Duodenal mucosa (tissue), 2 donors: Measurements from ENCODE around the gene CHD5.
"Not testable (repeated sequence)": the region's sequence is repeated elsewhere in the genome, so short reads cannot be mapped to it uniquely, and the experiment has no call there.

Experiments
- H3K27ac ChIP-seq: one replicate; pipeline ENCODE4 v1.7.0; 2013; ENCODE audit warnings: low read depth, low read length
- H3K27me3 ChIP-seq, 2 donors: one replicate each; pipeline ENCODE4 v1.7.0; 2013; ENCODE audit warnings: low read length in 2 of 2, control low read depth in 1 of 2; ENCODE audit not compliant: insufficient read depth in 2 of 2, control insufficient read depth in 1 of 2
- H3K36me3 ChIP-seq, 2 donors: one replicate each; pipeline ENCODE4 v1.7.0; 2013; ENCODE audit warnings: low read length in 2 of 2, control low read depth in 1 of 2; ENCODE audit not compliant: insufficient read depth in 2 of 2, control insufficient read depth in 1 of 2
- H3K4me1 ChIP-seq, 2 donors: one replicate each; pipeline ENCODE4 v1.7.0; 2013; ENCODE audit warnings: low read length in 2 of 2, control low read depth in 1 of 2; ENCODE audit not compliant: insufficient read depth in 2 of 2, control insufficient read depth in 1 of 2
- H3K4me3 ChIP-seq, 2 donors: one replicate each; pipeline ENCODE4 v1.7.0; 2013; ENCODE audit warnings: low read length in 2 of 2, low read depth in 1 of 2
- H3K9ac ChIP-seq, 2 donors: one replicate each; pipeline ENCODE4 v1.7.0; 2013; ENCODE audit warnings: low read length in 2 of 2, low read depth in 1 of 2
- H3K9me3 ChIP-seq, 2 donors: one replicate each; pipeline ENCODE4 v1.7.0; 2013; ENCODE audit warnings: low read length in 2 of 2, control low read depth in 1 of 2; ENCODE audit not compliant: control insufficient read depth in 1 of 2

CHD5 gene

GRCh38 chr1:6071219-6071618 lies 108.9 kb downstream of the CHD5 start:
- no peak overlapping the region for H3K9ac ChIP-seq
- no peaks in the 10 kb centered on the region for H3K27me3 ChIP-seq
- H3K4me3 ChIP-seq, result no peak overlapping the region
- no peak overlapping the region for H3K27ac ChIP-seq
- no peaks in the 10 kb centered on the region for H3K9me3 ChIP-seq
- H3K4me1 ChIP-seq, result no peaks in the 10 kb centered on the region
- H3K36me3 ChIP-seq, result peaks cover 0 to 5% of the 10 kb centered on the region in 2 donors

DNA sequence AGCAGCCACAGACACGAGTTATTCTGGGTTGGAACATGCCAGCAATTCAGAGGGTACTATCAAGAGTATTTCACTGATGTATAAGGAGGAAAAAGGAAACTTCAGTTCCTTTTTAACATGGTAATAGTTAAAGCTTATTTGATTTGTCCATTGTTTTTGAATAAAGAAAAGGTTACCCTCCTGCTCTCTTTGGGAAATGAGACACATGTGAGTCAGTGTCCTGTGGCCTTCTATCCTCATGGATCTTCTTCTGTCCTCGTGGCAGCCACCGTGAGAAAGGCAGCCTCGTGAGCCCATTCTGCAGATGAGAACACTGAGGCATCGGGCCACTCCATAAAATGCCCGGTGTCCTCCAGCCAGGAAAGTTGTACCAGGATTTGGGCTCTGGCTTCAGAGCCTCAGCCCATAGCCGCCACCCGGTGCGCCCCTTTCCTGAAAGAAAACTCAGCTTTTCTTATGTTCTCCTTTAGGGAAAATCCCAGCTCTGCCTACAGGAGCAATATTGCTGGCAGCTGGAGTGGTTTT lies 109.6 kb downstream of the CHD5 start:
- Histone ChIP-seq H3K9me3 (no peaks in the 10 kb centered on the region), H3K9ac (no peak overlapping the region), H3K4me1 (no peaks in the 10 kb centered on the region), H3K27me3 (no peaks in the 10 kb centered on the region), H3K4me3 (no peak overlapping the region), H3K36me3 (peaks cover 0 to 5% of the 10 kb centered on the region in 2 donors), H3K27ac (no peak overlapping the region)

- Histone ChIP-seq H3K27ac (no peak overlapping the region), H3K9ac (no peak overlapping the region), H3K36me3 (peaks cover 0 to 5% of the 10 kb centered on the region in 2 donors), H3K9me3 (no peaks in the 10 kb centered on the region), H3K27me3 (no peaks in the 10 kb centered on the region), H3K4me3 (no peak overlapping the region), H3K4me1 (no peaks in the 10 kb centered on the region)
Measured at GRCh38 chr1:6069573-6069972, 110.5 kb downstream of the CHD5 start.

DNA sequence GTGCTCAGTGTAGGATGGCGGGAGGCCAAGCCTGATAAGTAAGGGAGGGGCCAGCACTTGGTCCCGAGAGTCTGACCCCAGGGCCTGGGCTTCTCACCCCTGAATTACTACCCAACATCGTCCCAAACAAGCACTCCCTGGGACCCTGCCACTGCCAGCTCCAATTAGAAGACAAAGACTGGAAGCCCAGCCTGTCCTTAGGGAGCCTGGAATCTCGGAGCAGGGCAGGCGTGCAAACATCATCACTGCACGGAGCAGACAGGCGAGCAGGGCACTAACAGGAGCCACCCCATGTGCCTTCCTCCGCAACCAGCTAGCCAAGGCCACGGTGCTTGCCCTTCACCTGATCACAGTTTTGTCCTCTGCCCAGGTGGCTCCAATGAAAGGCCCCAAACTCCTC lies 111.2 kb downstream of the CHD5 start:
- no peaks in the 10 kb centered on the region for H3K27me3 ChIP-seq
- no peaks in the 10 kb centered on the region for H3K9me3 ChIP-seq
- H3K9ac ChIP-seq, result no peak overlapping the region
- peaks cover 0 to 3% of the 10 kb centered on the region in 2 donors for H3K36me3 ChIP-seq
- H3K27ac ChIP-seq, result no peak overlapping the region
- no peaks in the 10 kb centered on the region for H3K4me1 ChIP-seq
- H3K4me3 ChIP-seq, result no peak overlapping the region

DNA sequence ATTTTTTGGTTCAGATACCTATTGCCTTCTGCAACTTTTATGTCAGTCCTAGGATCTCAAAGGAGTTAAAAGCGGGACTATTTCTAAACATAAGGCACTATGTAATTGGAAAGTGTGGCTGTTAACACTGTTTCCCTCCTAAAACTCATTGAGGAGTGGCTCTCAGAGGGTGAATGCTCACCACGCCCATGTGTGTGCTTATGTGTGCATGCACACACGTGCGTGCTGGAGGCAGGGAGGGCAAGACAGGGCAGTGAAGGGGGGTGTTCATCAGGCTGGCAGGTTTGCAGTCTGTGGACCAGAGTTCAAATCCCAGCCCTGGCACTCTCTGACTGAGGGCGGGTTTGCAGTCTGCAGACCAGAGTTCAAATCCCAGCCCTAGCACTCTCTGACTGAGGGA lies 112.0 kb downstream of the CHD5 start:
- no peak overlapping the region for H3K4me3 ChIP-seq

DNA sequence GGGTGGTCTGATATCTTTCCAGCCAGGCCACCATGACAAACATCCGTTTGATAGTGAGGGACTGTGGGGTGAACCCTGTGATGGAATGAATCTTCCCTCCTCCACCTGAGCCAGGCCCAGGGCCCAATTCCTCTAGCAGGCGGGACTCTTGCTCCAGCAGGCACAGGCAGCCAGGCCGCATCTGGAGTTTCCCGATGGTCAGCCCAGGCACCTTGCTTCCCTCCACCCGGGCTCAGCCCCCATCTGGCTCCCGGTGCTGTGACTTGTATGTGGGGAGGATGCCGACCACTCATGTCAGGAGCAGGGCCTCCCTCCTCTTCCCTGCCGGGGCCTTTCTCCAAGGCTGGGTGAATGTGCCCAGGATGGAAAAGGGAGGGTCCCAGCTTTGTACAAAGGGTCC lies 113.4 kb downstream of the CHD5 start:
- H3K36me3 ChIP-seq, result no peaks in the 10 kb centered on the region
- H3K4me1 ChIP-seq, result no peaks in the 10 kb centered on the region
- no peaks in the 10 kb centered on the region for H3K9me3 ChIP-seq
- no peak overlapping the region for H3K4me3 ChIP-seq
- no peak overlapping the region for H3K27ac ChIP-seq
- no peaks in the 10 kb centered on the region for H3K27me3 ChIP-seq
- no peak overlapping the region for H3K9ac ChIP-seq

More for the DNA sequence above, 112.0 kb downstream of the CHD5 start:
- H3K9me3 ChIP-seq, result no peaks in the 10 kb centered on the region
- no peaks in the 10 kb centered on the region for H3K27me3 ChIP-seq
- H3K36me3 ChIP-seq, result no peaks in the 10 kb centered on the region
- no peak overlapping the region for H3K9ac ChIP-seq
- no peaks in the 10 kb centered on the region for H3K4me1 ChIP-seq
- no peak overlapping the region for H3K27ac ChIP-seq

DNA sequence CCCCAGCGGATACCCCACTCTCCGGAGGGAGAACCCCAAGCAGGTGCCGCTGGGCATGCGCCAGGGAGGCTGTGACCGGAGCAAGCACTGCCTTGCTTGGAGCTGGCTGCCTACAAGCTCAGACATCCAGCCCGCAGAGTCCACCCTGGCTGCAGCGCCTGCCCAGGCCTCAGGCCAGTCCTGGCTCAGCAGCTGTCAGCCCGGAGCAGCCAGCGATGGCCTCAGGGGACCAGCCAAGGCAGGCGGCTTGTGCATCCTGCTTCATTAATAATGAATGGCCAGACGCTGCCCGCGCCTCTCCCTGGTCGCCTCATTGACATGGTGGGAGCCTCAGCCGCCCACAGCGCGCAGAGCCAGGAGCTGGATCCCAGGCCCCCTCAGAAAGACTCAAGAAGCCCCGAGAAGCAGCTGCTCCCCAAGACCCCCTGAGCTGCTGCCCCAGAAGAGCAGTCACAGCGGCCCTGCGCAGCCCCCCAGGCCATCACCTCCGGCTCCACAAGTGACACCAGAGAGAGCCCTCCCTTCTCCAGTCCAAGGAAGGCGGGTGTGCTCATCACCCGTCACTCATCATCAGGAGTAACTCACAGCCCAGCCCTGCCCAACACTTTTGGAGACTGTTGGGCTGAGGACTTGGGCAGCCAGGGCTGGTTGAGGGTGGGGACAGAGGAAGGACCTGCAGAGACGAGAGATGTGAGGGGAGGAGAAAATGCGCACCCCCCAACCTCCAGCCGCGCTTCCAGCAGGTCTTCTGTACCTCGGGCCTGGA lies 114.8 kb downstream of the CHD5 start:
- Histone ChIP-seq H3K9me3 (no peaks in the 10 kb centered on the region), H3K9ac (no peak overlapping the region), H3K27ac (no peak overlapping the region), H3K36me3 (no peaks in the 10 kb centered on the region), H3K4me1 (no peaks in the 10 kb centered on the region), H3K4me3 (no peak overlapping the region), H3K27me3 (no peaks in the 10 kb centered on the region)

DNA sequence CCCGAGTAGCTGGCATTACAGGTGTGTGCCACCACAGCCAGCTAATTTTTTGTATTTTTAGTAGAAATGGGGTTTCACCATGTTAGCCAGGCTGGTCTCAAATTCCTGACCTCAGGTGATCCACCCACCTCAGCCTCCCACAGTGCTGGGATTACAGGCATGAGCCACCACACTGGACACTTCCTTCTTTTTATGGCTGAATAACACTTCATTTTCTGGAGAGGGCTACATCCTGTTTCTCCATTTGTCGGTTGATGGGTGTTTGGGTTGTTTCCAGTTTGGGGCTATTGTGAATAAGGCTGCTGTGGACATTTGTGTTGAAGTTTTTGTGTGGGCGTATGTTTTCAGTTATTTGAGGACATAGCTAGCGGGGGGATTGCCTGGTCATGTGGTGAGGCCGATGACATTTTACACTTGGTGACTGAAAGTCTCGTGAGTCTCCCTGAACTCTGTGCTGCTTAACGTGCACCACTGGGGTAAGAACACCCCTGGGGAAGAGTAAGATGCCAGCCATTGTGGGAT lies 116.5 kb downstream of the CHD5 start:
- H3K27ac ChIP-seq, H3K27me3 ChIP-seq, H3K9ac ChIP-seq, H3K4me1 ChIP-seq, H3K4me3 ChIP-seq, H3K9me3 ChIP-seq, H3K36me3 ChIP-seq: not testable (repeated sequence)

DNA sequence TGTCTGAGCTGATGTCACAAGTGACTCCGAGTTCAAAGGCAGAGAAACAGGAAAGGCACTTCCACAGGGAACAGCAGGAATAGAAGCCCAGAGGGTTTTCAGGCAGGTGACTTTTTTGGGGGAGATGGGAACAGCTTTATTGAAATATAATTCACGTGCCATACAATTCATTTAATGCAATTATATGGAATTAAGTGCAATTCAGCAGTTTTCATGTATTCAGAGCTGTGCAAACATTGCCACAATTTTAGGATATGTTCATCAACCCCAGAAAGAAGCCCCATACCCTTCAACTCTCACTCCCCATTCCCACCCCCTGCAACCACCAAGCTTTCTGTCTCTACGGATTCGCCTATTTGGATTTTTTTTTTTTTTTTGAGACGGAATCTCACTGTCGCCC lies 117.5 kb downstream of the CHD5 start:
- H3K9ac ChIP-seq, result no peak overlapping the region
- H3K27me3 ChIP-seq, result no peaks in the 10 kb centered on the region
- no peak overlapping the region for H3K4me3 ChIP-seq
- H3K4me1 ChIP-seq, result peaks cover 3 to 8% of the 10 kb centered on the region in 2 donors
- no peaks in the 10 kb centered on the region for H3K36me3 ChIP-seq
- no peak overlapping the region for H3K27ac ChIP-seq
- no peaks in the 10 kb centered on the region for H3K9me3 ChIP-seq

DNA sequence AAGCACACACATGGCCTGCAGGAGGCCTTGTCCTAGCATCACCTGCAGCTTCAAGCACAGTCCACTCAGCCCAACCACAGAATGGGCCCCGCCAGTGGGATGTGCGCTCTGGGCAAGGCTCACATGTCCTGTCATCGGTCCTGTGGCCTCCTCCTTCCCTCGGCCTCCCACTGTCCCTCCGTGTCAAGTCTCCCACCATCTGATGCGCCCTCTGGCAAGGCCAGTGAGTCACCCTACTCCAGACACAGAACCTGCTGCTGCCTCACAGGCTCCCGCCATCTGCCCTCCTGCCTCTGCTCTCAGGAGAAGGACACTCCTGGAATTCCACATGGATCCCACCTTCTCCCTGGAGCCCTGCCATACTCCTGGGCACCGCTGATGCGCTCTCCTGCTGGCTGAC lies 120.3 kb downstream of the CHD5 start:
- H3K9ac ChIP-seq, result no peak overlapping the region
- H3K9me3 ChIP-seq, result no peaks in the 10 kb centered on the region
- H3K4me1 ChIP-seq, result peaks cover 10 to 16% of the 10 kb centered on the region in 2 donors
- no peaks in the 10 kb centered on the region for H3K36me3 ChIP-seq
- H3K27me3 ChIP-seq, result no peaks in the 10 kb centered on the region
- H3K27ac ChIP-seq, result no peak overlapping the region
- no peak overlapping the region for H3K4me3 ChIP-seq
